Activated CD4-positive, alpha-beta T cell treated with anti-CD3 and anti-CD28 coated beads, Interleukin-2, amount 50 U/mL, for 48 hours (primary cell): ENCODE measurements around the gene OR5C1.
"Not testable (repeated sequence)": the region's sequence is repeated elsewhere in the genome, so short reads cannot be mapped to it uniquely, and the experiment has no call there.

Experiments
- DNase-seq, 2 experiments: peaks; one replicate each; pipeline ENCODE4 v3.0.0-alpha.2; 2020

OR5C1 gene

DNA sequence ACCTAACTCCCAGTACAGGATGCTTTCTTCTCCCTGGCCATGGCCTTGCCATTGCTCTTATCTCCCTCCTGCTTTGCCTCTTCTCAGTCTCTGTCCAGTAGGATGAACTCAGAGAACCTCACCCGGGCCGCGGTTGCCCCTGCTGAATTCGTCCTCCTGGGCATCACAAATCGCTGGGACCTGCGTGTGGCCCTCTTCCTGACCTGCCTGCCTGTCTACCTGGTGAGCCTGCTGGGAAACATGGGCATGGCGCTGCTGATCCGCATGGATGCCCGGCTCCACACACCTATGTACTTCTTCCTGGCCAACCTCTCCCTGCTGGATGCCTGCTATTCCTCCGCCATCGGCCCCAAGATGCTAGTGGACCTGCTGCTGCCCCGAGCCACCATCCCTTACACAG, at the start of gene OR5C1:
Gene OR5C1, plus strand, starts transcription at position 103 of the 400 bp plus-strand sequence. Its CDS starts 0 bp downstream, at position 103.
- DNase-seq = no peak

DNA sequence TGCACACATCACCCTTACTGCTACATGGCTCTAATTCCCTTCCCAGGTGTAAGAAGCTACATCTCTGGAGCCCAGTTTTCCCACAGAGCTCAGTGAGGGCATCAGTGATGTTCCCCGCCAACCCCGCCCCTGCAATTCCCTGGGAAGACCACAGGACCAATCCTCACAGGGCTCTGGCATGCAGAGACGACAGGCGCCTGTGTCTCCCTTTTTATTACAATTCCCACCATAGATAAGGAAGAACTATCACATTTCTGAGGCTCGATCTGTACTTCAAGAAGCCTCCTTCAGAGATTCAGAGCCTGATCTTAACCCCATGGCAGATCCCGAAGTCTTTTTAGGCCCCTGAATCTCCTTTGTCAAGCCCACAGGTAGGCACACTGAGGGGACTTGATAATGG, 46.7 kb upstream of the OR5C1 start, which contains the start of gene OR1L6:
Gene OR1L6, plus strand, starts transcription at position 301 of the 400 bp plus-strand sequence. CDS start 7,545 bp downstream, outside the sequence.
- no peak for DNase-seq

DNA sequence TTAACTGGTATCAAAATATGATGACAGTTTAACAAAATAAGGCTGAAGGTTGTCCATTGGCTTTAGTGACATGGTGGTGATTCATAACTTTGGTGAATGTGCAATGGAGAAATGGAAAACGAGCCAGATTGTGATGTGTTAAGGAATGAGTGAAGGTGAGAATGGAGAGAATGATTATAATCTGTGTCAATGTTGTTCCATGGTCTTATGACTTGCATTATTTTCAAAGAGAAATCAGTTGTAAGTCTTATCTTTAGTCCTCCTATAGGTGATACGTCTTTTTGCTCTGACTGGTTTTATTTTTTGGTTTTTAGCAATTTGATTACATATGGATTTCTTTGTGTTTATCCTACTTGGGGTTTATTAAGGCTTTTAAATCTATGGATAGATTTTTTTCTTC, 33.9 kb upstream of the OR5C1 start:
- DNase-seq = no peak

DNA sequence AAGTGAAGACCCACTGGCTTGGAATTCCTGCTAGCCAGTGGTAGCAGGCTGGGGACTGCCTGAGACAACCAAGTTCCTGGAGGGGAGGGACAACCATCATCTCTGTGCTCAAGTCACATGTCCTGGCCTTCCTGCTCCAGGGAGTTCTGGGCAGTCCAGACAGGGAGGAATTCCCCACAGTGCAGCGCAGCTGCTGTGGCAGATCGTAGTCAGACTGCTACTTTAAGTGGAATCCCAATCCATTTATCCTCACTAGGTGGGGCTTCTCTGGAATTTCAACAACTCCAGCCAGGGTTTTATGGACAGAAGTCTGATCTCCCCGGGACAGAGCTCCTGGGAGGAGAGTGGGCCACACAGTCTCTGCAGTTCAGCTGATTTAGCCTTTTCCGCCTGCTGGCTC, 20.9 kb upstream of the OR5C1 start:
- DNase-seq = no peak

DNA sequence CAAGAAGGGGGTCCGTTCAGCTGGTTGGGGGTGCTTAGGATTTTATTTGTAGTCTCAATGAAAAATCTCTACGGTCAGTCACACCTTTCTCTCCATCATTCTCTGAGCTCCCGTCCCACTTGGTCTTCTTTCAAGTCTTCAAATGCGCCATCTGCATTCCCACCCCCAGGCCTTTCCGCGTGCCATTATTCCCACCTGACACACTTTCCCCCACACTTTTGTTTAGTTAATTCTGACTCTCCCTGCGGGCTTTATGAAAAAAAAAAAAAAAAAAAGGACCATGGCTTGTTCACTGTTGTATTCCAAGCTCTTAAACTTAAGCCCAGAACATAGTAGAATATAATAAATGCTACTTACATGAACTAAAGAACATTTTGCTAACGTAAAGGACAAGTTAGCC, 11.7 kb upstream of the OR5C1 start:
- DNase-seq = no peak

DNA sequence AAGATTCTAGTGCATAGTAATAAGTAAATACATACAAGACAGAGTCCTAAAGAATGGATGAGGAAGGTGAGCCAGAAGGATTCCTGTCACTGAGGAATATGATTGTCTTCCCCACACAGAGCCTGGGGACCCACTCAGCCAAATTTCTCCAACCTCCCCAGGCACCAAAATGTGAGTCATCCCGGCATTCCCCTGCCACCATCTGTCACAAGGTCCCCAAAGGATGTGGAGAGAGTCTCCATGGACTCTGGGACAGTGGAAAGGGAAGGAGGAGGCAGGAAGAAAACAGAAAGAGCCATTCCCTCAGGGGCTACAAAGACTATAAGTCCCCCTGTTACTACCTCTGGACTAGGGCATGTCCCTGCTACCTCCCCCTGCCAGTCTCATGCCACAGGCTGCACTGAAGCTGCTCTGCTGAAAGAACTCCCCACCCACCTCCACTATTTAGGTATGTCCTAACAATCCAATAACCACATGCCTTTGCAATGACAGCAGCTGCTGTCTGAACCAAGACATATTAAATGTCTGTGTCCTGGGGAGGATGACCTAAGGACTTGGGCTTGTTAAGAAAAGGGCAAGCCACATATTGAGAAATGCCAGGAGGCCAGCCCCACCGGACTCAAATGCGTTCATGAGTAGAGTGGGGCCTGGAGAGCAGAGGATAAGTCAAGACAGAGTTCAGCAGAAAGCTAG, 10.7 kb upstream of the OR5C1 start:
- no peak for DNase-seq

DNA sequence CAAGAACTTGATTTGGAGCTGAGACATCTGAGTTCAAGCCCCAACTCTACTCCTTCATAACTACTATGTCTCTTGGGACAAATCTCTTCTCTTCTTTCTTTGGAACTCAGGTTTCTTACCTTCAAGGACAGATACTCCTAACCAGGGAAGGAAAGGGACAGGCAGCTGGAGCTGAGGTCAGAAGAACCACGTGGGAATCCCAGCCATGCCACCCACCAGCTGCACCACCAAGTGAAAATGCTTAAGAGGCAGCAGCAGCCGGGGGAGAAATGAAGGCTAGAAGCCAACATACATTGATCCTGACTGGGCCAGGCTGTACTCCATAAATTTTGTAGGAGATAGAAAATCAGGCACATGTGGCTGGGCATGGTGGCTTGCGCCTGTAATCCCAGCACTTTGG, 9.6 kb upstream of the OR5C1 start:
- DNase-seq = no peak

DNA sequence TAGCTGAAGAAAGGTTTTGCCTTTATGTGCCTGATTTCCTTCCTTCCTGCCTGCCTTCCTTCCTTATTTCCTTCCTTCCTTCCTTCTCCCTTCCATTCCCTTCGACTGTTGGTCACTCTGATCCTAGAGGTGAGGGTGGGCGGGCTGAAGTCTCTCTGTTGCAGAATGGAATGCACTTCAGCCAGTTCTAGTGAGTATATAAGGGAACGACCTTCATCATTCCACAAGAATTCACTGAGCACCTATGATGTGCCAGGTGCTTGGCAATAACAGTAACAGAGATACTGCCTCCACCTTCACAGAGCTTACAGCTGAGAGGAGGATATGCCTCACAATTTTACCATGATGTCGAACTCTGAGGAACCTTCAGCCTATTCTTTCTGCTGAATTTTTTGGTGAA, 8.7 kb upstream of the OR5C1 start:
- DNase-seq = no peak

DNA sequence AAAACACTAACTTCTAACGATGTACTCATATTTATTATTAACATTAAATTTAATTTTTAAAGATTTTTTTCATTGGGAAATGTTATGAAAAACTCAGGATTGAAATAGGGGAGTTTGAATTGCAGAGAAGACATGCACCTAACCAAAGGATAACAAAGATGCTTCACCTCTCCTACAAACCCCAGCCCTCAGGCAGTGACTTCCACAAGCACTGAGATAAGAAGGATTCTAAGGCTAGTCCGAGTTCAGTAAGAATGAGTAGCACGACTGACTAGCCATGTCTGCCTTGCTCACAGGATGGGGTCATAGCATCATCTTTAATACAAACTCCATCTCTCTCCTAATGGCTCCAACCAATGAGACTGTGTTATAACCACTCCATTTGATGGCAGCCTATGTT, 7.1 kb upstream of the OR5C1 start:
- DNase-seq = no peak

DNA sequence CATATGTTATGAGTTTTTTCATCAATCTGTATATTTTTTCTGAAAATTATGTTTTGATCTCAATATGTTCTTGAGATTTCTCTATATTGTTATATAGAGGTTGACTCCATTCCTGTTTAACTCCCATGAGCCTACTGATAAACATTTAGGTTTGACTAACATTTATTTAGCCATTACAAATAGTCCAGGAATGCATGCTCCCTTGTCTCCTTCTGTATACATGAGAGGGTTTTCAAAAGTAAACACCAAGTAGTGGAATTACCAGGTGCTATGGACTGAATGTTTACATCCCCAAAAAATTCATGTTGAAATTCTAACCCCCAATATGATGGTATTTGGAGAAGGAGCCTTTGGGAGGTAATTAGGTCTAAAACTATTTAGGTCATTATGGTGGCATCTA, 3.5 kb upstream of the OR5C1 start:
- no peak for DNase-seq

DNA sequence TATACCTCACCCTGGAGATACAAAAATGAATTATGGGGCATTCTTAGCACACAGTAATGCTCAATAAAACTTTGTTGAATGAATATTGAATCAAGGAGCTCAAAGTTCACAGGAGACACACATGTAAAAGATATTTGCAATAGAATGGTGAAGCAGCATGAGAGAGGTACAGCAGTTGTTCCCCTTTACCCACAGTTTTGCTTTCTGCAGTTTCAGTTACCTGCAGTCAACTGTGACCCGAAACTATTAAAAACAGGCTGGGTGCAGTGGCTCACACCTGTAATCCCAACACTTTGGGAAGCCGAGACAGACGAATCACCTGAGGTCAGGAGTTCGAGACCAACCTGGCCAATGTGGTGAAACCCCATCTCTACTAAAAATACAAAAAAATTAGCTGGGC, 2.4 kb upstream of the OR5C1 start:
- no peak for DNase-seq

DNA sequence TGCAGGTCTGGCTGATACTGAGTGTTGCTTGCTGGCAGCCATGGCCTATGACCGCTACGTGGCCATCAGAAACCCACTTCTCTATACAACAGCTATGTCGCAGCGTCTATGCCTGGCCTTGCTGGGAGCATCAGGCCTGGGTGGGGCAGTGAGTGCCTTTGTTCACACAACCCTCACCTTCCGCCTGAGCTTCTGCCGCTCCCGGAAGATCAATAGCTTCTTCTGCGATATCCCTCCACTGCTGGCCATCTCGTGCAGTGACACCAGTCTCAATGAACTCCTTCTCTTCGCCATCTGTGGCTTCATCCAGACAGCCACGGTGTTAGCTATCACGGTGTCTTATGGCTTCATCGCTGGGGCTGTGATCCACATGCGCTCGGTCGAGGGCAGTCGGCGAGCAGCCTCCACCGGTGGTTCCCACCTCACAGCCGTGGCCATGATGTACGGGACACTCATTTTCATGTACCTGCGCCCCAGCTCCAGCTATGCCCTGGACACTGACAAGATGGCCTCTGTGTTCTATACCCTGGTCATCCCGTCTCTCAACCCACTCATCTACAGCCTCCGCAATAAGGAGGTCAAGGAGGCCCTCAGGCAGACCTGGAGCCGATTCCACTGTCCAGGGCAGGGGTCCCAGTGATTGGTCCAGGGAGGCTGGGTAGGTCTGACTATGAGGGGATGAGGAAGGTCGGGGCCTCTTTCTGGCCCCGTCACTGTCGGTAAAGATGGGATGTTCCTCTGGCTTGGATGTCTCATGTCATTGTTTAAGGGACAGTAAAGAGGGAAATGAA, 718 bp downstream of the OR5C1 start:
- DNase-seq = no peak

DNA sequence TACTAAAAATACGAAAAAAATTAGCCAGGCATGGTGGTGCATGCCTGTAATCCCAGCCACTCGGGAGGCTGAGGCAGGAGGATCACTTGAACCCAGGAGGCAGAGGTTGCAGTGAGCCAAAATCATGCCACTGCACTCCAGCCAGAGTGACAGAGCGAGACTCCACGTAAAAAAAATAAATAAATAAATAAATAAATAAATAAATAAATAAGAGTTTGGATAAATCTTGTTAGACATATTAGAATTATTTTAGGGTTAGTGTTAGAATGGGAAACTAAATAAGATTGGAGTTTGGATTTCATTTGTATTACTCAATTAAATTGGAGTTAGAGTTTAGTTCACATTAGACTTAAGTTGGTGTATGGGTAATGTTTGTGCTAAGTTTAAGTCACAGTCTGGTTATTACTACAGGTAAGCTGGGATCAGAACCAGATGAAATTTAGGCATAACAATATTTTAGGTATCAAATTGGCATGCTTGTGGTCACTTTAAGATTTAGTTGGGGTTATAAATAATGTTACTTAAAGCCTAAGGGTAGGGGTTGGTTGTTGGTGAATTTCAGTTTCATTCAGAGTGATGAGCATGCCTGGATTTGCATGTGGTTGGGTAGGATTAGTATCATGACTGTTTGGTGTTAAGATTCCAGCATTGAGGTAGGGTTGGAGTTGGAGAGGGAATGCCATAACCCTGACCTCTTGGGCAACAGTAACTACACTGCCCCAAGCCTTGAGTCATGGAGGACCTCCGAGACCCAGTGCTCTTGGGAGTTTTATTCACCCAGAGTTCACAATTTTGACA, 3.3 kb downstream of the OR5C1 start:
- no peak for DNase-seq

DNA sequence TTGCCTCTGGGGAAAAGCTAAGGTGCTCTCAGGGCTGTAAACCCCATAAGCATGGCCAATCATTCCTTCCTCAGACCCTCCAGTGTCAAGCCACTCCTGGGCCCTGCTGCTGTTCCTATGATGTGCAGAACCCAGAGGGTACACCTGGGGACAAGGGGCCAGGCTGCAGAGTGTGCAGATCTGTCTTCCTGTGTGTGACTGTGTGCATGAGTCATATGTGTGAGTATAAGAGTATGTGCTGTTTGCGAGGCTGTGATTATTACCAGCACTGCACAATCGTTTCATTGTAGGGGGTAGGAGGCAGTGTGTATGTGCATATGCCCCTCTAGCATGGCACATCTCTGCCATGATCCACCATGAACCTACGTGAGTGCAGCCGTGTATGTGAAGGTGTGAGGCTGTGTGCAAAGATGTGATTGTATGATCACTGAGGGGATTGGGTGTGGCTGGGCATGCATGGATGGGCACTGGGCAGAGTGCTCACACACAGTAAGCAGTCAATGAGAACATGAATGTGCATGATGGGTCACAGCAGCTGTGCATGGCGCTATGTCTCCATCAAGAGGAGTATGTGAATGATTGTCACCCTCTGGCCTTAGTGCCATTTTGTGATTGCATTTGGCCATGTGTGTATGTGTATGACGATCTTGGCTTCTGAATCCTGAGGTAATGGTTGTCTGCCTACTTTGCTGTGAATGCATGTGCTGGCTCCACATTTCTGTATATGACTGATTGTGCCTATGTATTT, 8.8 kb downstream of the OR5C1 start:
- DNase-seq = no peak

DNA sequence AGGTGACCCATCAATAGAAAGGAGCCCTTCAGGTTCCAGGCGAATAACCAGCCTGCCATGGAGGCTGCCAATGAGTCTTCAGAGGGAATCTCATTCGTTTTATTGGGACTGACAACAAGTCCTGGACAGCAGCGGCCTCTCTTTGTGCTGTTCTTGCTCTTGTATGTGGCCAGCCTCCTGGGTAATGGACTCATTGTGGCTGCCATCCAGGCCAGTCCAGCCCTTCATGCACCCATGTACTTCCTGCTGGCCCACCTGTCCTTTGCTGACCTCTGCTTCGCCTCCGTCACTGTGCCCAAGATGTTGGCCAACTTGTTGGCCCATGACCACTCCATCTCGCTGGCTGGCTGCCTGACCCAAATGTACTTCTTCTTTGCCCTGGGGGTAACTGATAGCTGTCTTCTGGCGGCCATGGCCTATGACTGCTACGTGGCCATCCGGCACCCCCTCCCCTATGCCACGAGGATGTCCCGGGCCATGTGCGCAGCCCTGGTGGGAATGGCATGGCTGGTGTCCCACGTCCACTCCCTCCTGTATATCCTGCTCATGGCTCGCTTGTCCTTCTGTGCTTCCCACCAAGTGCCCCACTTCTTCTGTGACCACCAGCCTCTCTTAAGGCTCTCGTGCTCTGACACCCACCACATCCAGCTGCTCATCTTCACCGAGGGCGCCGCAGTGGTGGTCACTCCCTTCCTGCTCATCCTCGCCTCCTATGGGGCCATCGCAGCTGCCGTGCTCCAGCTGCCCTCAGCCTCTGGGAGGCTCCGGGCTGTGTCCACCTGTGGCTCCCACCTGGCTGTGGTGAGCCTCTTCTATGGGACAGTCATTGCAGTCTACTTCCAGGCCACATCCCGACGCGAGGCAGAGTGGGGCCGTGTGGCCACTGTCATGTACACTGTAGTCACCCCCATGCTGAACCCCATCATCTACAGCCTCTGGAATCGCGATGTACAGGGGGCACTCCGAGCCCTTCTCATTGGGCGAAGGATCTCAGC, 11.6 kb downstream of the OR5C1 start, which contains the start of gene OR1K1:
Gene OR1K1, plus strand, starts transcription at position 58 of the 995 bp plus-strand sequence. Its CDS starts 0 bp downstream, at position 58.
- no peak for DNase-seq

DNA sequence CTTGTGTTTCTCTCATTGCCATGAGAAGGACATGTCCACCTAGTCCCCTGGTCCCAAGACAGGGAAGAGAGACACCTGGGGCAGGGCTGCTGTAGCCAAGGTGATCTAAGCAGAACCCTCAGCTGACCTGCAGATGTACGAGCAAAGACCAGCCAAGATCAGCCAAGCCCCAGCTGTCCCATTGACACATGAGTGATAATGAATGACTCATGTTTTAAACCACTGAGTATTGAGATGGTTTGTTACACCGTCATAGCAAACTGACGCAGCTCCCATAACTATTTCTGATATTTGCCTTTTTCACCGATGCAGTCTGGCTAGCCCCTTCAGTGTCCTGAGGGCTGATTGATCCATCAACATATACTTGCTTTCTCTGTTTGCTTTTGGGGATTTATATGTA, 17.9 kb downstream of the OR5C1 start:
- DNase-seq = peak; percentile 23 to 40

DNA sequence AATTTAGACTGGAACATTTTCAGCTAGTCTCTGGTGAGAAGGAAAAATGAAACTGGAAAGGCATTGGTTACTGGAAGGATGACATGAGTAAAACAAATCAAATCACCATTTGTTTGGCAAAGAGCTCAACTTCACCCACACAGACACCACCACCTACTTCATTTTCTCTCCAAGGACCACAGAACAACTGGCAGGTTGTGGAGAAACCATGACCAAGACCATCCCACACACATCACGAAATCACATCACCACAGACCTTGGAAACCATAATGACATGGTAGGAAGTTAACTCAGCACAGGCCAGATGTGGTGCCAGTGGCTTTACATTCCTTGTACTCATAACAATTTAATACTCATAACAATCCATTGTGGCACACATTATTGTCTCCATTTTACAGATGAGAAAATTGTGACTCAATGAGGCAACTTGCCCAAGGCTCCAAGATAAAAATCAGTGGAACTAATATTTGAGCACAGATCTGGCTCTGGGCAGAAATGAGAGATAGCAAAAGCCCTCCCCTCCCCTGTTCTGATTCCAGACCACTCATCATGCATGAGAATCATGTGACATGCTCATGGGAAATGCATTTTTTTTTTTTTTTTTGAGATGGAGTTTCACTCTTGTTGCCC, 18.7 kb downstream of the OR5C1 start:
- peak; percentile 60 to 70 for DNase-seq

DNA sequence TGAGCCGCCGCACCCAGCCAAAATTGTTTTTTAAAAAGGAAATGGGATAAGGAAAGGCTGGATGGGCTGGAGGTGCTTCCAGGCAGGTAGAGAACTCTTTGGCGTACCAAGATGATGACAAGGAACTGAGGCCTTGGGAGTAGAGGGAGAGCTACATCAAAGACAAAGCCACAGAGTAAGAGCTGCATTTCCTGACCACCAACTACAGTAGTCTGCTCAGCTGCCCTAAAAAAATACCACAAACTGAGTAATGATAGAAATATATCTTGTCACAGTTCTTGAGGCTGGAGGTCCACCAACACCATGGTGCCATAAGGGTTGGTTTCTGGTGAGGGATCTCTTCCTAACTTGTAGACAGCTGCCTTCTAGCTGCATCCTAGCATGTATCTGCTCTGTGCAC, 19.4 kb downstream of the OR5C1 start:
- DNase-seq = no peak

DNA sequence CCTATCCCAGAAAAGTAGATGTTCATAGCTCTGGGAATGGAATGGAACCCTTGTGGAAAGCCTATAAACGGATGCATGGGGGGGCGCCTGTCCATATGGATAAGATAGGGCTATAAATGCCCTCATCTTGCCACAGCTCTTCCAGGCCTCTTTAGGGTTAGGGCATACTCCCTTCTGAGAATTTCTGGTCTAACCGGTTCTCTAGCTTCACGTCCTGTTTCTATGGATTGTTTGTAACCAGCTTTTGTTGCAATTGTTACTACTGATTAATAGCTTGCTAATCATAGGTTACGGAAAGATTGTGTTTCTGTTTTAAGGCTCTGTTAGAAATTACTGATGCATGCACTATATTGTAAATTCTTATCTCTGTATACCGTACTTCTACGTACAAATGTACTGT, 20.5 kb downstream of the OR5C1 start:
- DNase-seq = not testable (repeated sequence)

DNA sequence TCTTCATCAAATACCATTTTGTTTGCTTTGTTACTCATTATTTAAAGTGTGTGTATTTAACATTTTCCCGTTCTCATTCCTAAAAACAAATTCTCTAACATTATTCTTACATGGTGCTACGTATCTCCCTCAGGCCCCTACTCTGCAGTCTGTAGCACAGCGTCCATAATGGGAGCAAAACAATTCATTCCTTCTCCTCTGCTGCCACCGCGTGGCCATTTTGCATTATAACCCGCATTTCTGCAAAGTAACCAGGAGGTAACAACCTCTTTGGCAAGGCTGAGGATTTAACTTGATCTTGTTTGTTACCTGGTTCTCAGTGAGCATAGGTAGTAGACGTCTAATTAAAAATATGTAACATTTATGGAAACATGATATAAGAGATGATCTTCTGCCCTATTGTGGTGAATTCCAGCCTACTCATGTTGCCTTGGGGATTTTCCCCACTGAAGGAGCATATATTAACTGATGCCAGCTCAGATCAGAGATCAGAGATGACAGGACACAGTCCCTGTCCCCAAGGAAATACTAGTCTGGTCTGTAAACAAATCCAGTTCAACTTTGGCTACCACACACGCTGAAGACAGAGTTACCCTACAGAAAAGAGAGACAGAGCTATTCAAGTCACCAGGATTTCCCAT, 21.7 kb downstream of the OR5C1 start:
- DNase-seq = peak; percentile 79
